Parathyroid adenoma (tissue), 2 donors: Measurements from ENCODE around the gene CRB2.
"Not testable (repeated sequence)": the region's sequence is repeated elsewhere in the genome, so short reads cannot be mapped to it uniquely, and the experiment has no call there.

Source experiments
- H2AFZ ChIP-seq: fragments of 300-600 bp; sonication (generic); one replicate; pipeline ENCODE4 v1.7.0; 2017; ENCODE audit warnings: antibody characterized with exemption, mild to moderate bottlenecking
- H3K27ac ChIP-seq: fragments of 300-600 bp; sonication (generic); one replicate; pipeline ENCODE4 v1.7.0; 2017
- H3K27me3 ChIP-seq: fragments of 300-600 bp; sonication (generic); one replicate; pipeline ENCODE4 v1.7.0; 2017; ENCODE audit warnings: low read length; ENCODE audit not compliant: control insufficient read depth, insufficient read depth
- H3K36me3 ChIP-seq: fragments of 300-600 bp; sonication (generic); one replicate; pipeline ENCODE4 v1.7.0; 2017; ENCODE audit warnings: low read length; ENCODE audit not compliant: control insufficient read depth, insufficient read depth
- H3K4me1 ChIP-seq: fragments of 300-600 bp; sonication (generic); one replicate; pipeline ENCODE4 v1.7.0; 2017; ENCODE audit warnings: control low read depth
- H3K4me2 ChIP-seq: fragments of 300-600 bp; sonication (generic); one replicate; pipeline ENCODE4 v1.7.0; 2017; ENCODE audit warnings: low read length
- H3K4me3 ChIP-seq: fragments of 300-600 bp; sonication (generic); one replicate; pipeline ENCODE4 v1.7.0; 2017; ENCODE audit warnings: low read depth, low read length
- H3K79me2 ChIP-seq: fragments of 300-600 bp; sonication (generic); one replicate; pipeline ENCODE4 v1.7.0; 2017; ENCODE audit warnings: control low read depth
- H3K9ac ChIP-seq: fragments of 300-600 bp; sonication (generic); one replicate; pipeline ENCODE4 v1.7.0; 2017; ENCODE audit warnings: mild to moderate bottlenecking
- H3K9me3 ChIP-seq: fragments of 300-600 bp; sonication (generic); one replicate; pipeline ENCODE4 v1.7.0; 2017; ENCODE audit warnings: low read length; ENCODE audit not compliant: control insufficient read depth
- CTCF ChIP-seq: fragments of 300-600 bp; sonication (generic); IDR thresholded peaks from one replicate; pipeline ENCODE4 v1.7.0; 2017; ENCODE audit warnings: antibody characterized with exemption, mild to moderate bottlenecking
- donor health status: primary hyperparathyroidism.

The CRB2 gene

GRCh38 chr9:123395689-123396511, 39.9 kb downstream of the CRB2 start:
- H3K27ac ChIP-seq, result no peak overlapping the region
- H3K4me2 ChIP-seq, result no peak overlapping the region
- no peak overlapping the region for H2AFZ ChIP-seq
- H3K27me3 ChIP-seq, result no peaks in the 10 kb centered on the region
- TF ChIP-seq CTCF, result no peak
- H3K4me3 ChIP-seq, result no peak overlapping the region
- H3K4me1 ChIP-seq, result no peaks in the 10 kb centered on the region
- H3K36me3 ChIP-seq, result no peaks in the 10 kb centered on the region
- no peak overlapping the region for H3K9ac ChIP-seq
- no peaks in the 10 kb centered on the region for H3K9me3 ChIP-seq
- no peaks in the 10 kb centered on the region for H3K79me2 ChIP-seq

- Histone ChIP-seq H3K27ac (no peak overlapping the region), H3K27me3 (no peaks in the 10 kb centered on the region), H3K9me3 (no peaks in the 10 kb centered on the region), H2AFZ (no peak overlapping the region), H3K79me2 (no peaks in the 10 kb centered on the region), H3K36me3 (no peaks in the 10 kb centered on the region), H3K4me2 (no peak overlapping the region), H3K4me3 (no peak overlapping the region), H3K9ac (no peak overlapping the region), H3K4me1 (no peaks in the 10 kb centered on the region)
- no peak for TF ChIP-seq CTCF
These were observed 42.0 kb downstream of the CRB2 start for GRCh38 chr9:123397975-123398374.

GRCh38 chr9:123398938-123399337, 42.9 kb downstream of the CRB2 start:
- not testable (repeated sequence) for H3K36me3 ChIP-seq, H3K9me3 ChIP-seq, H3K4me2 ChIP-seq, H3K9ac ChIP-seq, H3K79me2 ChIP-seq, H3K27ac ChIP-seq, H2AFZ ChIP-seq, H3K4me1 ChIP-seq, H3K4me3 ChIP-seq, H3K27me3 ChIP-seq

- Histone ChIP-seq H3K4me2 (no peak overlapping the region), H3K9ac (no peak overlapping the region), H3K79me2 (no peaks in the 10 kb centered on the region), H3K27ac (no peak overlapping the region), H3K9me3 (no peaks in the 10 kb centered on the region), H2AFZ (no peak overlapping the region), H3K4me3 (no peak overlapping the region), H3K27me3 (no peaks in the 10 kb centered on the region), H3K36me3 (no peaks in the 10 kb centered on the region), H3K4me1 (no peaks in the 10 kb centered on the region)
- no peak for TF ChIP-seq CTCF
These were observed 43.9 kb downstream of the CRB2 start for GRCh38 chr9:123399803-123400378.

GRCh38 chr9:123400926-123401503, 45.0 kb downstream of the CRB2 start:
- Histone ChIP-seq H3K79me2 (no peaks in the 10 kb centered on the region), H3K4me2 (no peak overlapping the region), H3K4me1 (no peaks in the 10 kb centered on the region), H3K36me3 (no peaks in the 10 kb centered on the region), H3K4me3 (no peak overlapping the region), H2AFZ (no peak overlapping the region), H3K9ac (no peak overlapping the region), H3K9me3 (no peaks in the 10 kb centered on the region), H3K27ac (no peak overlapping the region), H3K27me3 (no peaks in the 10 kb centered on the region)
- no peak for TF ChIP-seq CTCF
